Measurements from ENCODE around the gene C19orf25. TPM values are rescaled to one million over a fixed set of nuclear protein-coding genes. Genes with fewer than 3 reads are reported as not detected.
A peak's percentile ranks its signal among the peaks of the same experiment; 100 is the strongest.
"Not testable (repeated sequence)": the region's sequence is repeated elsewhere in the genome, so short reads cannot be mapped to it uniquely, and the experiment has no call there.

C19orf25 gene
- total RNA-seq, 1 donor from 2014 or later: 17.9 TPM

DNA sequence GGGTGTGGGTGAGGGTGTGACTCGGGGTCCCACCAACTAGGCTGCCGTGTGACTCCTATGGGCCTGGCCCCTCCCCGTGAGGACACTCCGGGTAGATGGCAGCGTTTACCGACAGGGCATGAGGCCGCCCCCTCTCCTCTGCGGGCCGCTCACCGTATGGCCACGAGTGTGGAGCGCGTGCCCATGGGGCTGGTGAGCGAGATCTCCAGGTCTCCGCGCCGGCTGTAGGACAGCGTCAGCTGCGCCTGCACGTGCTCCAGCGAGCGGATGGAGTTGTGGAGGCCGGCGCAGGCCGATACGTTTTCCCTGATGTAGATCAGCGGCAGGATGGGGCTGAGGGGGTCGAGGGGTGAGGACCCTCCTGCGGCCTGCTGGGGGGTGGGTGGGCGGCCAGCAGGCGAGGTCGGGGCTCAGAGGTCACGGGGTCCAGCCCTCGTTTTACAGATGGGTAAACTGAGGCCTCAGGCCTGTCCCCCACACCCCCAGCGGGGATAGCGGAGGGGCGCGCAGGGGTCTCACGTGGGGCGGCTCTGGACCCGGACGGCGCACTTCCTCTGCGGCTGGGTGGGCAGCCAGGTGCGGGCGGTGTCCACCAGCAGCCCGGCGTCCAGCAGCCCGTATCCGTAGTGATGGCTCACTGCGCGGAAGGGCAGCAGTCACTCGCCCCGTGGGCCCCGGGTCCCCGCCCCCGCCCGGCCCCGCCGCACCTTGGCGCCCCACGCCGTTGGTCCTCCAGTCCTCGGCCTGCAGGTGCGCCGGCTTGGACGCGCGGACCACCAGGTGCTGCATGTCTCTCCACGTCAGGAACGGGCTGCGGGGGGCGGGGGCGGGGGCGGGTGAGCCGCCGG is 4.3 kb upstream of the C19orf25 start:
- no peak for FAIRE-seq
- DNase-seq (ENCODE audit: low spot score in 2 of 2): peak in 1 of 2 donors; percentile 36

DNA sequence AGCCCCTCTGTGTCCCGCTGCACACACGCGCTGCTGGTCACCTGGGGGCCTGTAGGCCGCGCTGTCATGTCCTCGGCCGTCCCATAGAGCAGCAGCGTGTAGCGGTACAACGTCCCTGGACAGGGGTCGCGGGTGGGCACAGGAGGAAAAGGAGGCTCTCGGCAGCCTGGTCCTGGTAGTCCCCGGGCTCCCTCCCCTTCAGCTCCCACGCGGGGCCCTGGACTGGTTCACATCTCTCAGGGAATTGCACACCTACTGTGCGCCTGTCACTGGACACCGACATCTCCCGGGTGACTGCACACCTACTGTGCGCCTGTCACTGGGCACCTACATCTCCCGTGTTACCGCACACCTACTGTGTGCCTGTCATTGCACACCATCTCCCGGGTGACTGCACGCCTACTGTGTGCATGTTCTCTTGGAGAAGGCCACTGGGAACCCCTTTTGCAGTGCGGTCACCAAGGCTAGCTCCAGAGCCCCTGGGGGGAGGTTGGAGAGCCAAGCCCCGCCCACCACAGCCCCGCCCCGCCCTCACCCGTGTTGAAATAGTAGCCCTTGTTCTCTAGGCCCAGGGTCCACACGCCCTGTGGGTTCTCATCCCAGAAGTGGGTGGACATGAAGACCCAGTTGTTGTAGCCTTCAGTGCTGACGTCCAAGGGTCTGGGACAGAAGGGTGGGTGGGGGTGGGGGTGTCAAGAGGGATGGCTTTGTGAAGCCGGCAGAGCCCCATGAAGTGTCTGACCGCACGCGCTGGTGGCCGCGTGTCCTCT is 3.5 kb upstream of the C19orf25 start:
- DNase-seq (ENCODE audit: low spot score in 2 of 2): peak; percentile 8 to 34
- no peak for FAIRE-seq

DNA sequence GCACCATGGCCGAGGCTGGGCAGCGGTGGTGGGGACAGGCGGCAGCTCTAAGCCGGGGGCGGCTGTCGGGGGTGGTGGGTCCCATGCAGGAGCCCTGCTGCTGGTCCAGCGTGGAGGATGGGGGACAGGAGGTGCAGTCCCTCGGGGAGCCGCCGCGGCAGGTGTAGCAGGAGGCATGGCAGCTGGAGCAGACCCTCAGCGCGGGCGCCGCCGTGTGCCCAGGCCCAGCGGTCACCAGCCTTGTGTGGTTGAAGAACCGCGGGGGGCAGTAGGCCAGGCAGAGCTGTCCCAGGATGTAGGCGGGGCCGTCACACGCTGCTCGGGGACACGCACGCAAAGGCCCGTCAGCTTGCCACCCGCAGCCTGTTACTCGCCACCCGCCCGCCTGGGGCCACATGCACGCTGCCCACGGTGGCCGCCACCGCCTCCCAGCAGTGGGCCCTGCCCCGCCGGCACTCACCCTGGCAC is 2.9 kb upstream of the C19orf25 start:
- FAIRE-seq (no peak), DNase-seq (ENCODE audit: low spot score in 2 of 2) (peak in 1 of 2 donors; percentile 34)

DNA sequence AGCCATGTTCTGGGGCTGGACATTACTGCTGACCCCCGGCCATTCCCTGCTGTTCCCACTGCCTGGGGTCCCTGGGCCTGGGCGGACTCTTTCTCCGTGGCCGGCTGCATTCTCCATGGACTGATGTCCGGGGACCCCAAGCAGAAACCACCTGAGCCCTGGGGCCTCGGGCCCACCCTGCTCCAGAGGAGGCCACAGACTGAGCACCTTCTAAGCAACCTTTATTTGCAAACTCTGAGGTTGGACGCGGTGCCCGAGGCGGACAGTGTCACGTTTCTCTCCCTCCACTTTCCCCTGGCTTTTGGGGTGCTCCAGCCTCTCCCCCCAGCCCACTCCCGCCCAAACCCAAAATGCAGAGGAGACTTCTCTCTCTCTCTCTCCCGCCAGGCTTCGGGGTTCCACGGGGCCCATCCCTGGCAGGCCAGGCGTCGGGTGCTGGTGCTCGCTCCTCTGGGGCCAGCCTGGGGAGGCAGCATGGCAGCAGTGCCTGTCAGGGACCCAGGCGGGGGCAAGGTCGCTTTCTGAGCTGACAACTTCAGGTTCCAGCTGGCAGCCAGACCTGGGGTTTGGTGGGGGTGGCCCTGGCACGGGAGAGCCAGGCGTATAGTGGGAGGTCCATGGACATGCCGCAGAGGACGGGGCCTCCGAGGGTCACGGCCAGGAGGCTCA is 2.3 kb upstream of the C19orf25 start:
- DNase-seq (ENCODE audit: low spot score in 2 of 2) (peak; percentile 11 to 25), FAIRE-seq (no peak)

DNA sequence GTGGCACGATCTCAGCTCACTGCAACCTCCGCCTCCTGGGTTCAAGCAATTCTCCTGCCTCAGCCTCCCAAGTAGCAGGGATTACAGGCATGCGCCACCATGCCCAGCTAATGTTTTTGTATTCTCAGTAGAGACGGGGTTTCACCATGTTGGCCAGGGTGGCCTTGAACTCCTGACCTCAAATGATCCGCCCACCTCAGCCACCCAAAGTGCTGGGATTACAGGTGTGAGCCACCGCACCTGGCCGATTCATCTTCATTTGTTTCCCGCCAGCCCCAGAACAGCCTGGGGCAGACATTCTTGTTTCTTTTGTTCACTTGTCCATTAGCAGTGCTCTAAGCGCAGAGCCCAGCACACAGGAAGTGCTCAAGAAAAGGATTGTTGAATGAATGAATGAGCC is 2.0 kb downstream of the C19orf25 start:
- not testable (repeated sequence) for DNase-seq (ENCODE audit: low spot score in 2 of 2); FAIRE-seq

DNA sequence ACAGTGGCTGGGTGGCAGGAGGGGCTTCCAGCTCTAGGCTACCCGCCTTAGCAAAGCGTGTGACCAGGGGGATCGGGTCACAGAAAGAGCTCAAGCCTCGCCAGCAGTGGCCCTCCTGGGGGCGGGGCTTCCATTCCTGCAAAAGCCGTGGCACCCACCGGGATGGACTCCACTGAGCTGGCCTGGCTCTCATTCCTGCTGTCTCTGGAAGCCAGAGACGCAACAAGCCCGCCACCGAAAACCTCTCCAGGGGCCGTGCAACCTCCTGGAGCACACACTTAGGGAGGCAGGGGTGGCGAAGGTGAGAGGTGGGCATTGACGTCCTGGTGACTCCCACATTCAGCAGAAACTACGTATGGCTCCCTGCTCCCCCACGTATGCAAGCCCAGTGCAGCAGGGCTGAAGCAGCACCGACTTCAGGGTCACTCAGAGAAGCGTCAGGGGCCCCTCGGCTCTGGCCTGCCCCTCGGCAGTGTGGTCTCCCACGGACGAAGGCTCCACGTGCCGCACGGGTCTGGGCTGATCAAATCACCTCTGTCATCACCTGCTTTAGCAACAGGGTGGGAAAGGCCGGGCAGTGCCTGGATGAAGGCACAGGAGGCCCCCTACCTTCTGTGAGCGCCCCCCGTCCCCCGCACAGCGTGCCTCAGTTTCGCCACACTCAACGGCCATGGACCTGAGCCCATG is 3.1 kb downstream of the C19orf25 start:
- FAIRE-seq: no peak
- DNase-seq (ENCODE audit: low spot score in 2 of 2): peak in 1 of 2 donors; percentile 8

DNA sequence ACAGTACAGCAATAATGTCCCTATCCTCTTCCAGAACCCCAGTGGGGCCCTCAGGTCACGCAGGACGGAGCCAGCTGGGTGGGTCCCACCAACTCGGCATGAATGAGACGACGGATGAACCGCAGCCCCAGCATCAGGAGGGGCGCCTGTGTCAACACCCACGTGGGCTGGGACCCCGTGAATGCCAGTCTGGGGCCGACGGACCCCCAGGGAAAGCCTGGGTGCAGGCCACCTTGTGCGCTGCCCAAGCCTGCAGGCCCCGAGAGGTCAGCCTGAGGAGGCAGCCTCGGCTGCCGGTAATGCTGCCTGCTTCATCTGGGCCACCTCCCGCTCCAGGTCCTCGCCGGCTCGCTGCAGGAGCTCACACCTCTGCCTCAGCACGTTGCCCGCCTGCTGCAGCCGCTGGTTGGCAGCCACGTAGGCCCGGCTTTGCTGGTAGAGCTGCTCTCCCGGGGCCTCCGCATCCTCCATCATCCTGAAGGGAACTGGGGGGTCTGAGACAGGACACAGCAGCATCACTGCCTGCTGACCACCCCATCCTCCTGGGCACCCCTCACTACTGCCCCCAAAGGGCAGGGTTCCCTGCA is 4.2 kb downstream of the C19orf25 start:
- DNase-seq (ENCODE audit: low spot score in 2 of 2): peak in 1 of 2 donors; percentile 23

DNA sequence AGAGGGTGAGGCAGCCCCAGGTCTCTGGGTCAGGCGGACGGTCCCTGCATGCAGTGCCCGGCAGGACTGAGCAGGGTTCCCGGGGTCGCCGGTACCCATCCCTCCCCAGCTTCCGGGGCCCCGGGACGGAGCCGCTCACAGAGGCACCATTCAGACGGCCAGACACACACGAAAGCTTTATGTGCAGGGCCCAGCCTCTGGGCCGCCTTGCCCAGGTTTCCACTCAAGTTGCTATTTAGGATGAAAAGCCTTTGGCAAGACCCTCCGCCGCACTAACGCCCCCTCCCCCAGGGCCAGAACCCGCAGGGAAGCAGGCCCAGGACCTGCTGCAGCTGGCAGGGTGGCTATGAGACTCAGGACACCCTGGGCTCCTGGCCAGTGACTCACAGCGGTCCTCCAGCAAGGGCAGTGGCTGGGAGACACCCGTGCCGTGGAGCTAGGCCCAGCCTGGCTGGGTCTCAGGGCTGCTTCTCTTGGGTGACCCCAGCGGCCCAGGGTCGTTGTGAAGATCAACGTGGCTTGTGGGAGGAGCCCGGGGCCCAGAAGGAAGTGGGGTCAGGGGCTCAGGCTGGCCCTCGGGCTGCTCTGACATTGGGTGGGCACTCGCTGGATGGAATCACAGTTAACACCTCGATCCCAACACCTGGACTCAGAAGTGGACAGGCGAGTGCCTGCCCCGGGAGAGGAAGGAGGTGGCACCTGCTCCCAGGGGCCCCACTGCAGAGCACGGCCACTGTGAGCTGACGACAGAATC is 4.8 kb downstream of the C19orf25 start:
- FAIRE-seq (no peak), DNase-seq (ENCODE audit: low spot score in 2 of 2) (peak; percentile 68 to 73)

More for the DNA sequence above, 4.2 kb downstream of the C19orf25 start:
- no peak for FAIRE-seq

DNA sequence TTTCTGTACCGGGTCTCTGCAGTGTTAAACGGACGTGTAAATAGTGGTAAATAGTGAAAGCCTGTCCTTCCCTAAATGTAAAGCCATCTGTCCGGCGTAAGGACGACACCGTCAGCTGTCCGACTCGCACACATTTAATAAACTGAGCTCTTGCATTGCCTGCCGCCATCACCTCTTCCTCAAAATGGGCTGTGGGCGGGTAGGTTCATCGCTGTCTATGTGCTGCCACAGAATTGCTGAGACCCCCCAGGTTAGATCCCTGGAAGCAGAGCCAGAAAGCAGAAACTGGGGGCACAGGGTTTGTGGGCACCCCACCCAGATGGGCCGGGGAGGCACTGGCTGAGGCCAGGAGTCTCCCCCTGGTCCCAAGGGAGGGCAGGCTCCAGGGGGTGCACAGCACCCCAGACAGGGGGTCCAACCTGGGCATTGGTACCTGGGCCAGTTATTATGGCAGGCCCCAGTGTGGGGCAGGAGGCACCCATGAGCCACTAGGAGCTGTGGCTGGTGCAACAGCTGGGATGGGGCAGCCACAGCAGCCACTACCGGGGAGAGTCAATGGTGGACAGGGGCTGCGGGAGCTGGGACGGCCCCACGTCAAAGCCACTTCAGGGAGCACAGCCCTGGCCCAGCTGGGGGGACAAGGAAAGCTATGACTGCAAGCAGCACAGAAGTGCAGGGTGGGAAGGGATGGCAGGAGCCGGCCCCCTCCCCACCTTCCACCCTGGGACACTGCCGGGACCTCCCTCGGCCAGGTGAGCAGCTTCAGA is 5.7 kb downstream of the C19orf25 start:
- FAIRE-seq (no peak), DNase-seq (ENCODE audit: low spot score in 2 of 2) (peak in 1 of 2 donors; percentile 41)

DNA sequence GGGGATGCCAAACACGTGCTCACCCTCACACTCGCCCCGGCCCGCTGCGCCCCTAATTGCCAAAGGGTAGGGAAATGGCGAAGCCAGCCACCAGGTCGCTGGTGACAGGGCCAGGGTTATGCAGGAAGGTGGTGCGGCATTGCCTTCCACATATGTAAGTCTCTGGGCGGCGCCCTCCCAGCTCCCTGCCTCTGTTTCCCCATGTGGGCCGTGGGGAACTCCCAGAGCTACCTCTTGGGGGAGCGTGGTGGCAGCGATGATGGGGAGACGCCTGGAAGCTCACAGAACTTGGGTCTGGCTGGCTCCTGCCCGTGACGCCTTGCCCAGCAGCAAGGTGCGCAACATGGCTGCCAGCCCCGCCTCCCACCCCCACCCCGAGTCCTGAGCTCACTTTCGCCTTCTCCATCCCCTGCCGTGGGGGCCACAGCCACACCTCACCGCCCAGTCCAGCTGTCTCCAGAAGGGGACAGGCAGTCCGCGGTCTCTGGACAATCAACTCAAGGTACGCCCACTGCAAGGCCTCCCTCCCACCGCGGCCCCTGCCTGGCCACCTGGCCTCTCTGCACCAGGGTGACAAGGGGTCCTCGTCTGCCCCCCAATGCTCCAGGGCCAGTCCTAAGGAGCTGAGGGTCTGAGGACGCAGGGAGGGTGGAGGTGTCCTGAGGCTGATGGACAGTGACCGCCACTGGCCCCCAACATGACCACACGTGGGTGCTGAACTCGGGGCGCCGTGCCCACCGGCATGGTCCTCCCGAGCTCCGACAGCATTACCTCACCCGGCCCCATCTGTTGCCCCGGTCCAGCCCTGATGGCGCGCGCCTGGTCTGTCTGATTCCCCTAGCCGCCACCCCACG is 6.6 kb downstream of the C19orf25 start:
- DNase-seq (ENCODE audit: low spot score in 2 of 2) (peak in 1 of 2 donors; percentile 44), FAIRE-seq (no peak)

DNA sequence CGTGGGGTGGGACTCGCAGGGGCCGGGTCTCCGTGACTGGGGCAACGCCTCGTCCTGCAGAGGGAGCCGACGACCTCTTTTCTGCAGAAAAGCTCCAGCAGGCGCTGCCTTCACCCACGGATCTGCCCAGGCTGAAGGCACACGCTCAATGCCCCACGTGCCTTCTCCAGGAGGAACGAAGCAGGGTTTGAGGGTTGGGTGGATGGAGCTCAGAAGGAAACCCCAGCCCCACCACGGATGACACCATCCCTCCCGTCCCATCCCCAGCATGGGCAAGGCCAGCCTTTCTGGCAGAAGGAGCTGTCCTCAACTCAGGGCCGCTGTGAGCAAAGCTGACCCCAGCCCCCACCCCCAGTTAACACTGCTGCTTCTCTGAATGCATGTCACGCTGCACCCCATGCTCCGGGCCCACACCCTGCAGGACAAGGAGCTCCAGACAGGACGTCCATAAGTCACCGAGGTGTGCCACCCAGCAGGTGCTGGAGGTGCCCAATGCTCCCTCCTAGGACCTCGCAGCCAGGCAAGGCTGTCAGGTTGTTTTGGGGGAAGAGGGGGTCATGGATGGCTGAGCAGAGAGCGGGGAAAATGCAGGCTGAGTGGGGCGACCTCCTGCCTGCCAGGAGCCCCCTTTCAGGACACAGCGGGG is 7.4 kb downstream of the C19orf25 start:
- DNase-seq (ENCODE audit: low spot score in 2 of 2): peak in 1 of 2 donors; percentile 70

DNA sequence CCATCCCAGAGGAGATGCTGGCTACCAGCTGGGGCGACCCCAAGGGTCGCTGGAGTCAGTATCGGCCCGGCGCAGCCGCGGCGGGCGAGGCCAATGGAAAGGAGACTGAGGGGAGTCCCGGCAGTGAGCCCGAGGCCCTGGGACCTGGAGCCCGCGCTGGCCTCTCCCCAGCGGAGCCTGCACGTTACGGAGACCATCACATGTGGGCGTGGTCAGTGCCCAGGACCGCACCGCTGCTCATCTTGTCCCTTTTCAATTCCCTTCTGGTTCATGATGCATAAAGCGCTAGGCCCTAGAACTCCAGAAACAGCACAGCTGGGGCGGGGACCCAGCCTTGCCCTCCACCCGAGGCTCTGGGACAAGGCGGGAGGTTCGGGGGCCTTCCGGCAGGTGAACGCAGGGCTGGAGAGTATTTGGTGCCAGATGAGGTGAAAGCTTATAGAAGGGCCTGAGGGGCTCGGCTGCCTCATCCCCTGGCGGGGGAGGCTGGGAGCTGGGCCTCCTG is 8.0 kb downstream of the C19orf25 start:
- no peak for DNase-seq (ENCODE audit: low spot score in 2 of 2)
- FAIRE-seq: no peak

More for the DNA sequence above, 7.4 kb downstream of the C19orf25 start:
- FAIRE-seq: no peak

DNA sequence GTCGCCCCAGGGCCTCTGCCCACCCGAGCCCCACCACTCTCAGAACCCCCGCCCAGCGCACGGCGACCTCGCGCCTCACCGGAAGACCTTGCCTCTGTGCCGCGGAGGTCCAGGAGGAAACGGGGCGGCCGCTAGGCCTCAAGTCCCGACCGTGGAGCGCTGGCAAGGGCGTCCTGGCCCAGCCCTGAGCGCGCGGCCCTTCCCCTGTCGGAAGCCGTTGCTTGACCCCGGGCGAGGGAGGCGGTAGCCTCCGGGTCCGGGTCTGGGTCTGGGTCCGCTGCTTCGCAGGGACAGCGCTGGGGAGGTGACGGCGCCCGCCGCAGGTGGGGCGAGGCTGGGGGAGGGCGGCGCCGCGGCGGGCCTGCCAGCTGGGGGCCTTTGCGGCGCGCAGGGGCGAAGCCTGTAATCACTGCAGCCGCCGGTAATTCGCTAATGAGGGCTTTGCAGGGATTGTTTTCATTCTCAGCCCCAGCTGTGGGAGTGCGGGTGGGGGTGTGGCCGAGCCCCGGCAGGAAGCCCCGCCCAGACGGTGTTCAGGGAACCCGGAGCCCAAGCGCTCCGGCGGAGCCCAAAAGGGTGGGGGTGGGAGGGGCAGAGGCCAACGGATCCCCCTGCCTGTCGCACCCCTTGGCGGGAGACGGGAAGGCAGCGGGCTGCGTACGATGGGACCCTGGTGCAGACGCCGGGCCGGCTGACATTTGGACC is 8.6 kb downstream of the C19orf25 start:
- DNase-seq (ENCODE audit: low spot score in 2 of 2) (peak in 1 of 2 donors; percentile 74), FAIRE-seq (no peak)

DNA sequence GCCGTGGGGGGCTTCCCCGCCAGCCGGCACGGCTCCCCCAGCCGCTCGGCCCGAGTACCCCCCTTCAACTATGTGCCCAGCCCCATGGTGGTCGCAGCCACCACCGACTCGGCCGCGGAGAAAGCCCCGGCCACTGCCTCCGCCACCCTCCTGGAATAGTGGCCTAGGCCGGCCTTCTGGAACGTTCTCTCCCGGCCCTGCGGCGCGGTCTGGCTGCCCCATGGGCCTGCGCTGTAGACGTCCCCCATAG is 9.0 kb downstream of the C19orf25 start:
- FAIRE-seq (no peak), DNase-seq (ENCODE audit: low spot score in 2 of 2) (no peak)

DNA sequence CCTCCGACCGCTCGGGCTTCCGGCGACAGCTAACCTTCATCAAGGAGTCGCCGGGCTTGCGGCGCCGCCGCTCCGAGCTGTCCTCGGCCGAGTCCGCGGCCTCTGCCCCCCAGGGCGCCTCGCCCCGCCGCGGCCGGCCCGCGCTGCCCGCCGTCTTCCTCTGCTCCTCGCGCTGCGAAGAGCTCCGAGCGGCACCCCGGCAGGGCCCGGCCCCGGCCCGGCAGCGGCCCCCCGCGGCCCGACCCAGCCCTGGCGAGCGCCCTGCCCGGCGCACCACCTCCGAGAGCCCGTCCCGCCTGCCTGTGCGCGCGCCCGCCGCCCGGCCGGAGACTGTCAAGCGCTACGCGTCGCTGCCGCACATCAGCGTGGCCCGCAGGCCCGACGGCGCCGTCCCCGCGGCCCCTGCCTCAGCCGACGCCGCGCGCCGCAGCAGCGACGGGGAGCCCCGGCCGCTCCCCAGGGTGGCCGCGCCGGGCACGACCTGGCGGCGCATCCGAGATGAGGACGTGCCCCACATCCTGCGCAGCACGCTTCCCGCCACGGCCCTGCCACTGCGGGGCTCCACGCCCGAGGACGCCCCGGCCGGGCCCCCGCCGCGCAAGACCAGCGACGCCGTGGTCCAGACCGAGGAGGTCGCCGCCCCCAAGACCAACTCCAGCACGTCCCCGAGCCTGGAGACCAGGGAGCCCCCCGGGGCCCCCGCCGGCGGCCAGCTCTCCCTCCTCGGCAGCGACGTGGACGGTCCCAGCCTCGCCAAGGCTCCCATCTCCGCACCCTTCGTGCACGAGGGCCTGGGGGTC is 9.6 kb downstream of the C19orf25 start:
- no peak for FAIRE-seq
- DNase-seq (ENCODE audit: low spot score in 2 of 2): no peak
